Psoas muscle (tissue), 8 donors: ENCODE data around the gene TRIM46. TPM values are rescaled to one million over a fixed set of nuclear protein-coding genes. Genes with fewer than 3 reads are reported as not detected.

Experiments used
- ATAC-seq, 4 donors: fragments of 200-7000 bp; cut with Tn5 transposase; one replicate each; pipeline ENCODE4 v1.9.1; 2020; ENCODE audit warnings: moderate library complexity in 3 of 4, mild to moderate bottlenecking in 2 of 4
- DNase-seq, 2 donors: peaks; one replicate each; pipeline ENCODE4 v3.0.0-alpha.2; 2020
- H3K27ac ChIP-seq: fragments of 200-600 bp; one replicate; pipeline ENCODE4 v1.8.0; 2022
- H3K27me3 ChIP-seq, 3 donors: fragments of 200-600 bp in 1 of 3; one replicate each; pipeline versions ENCODE4 v1.6.1 to v1.8.0; 2013 to 2022; ENCODE audit warnings: low read length in 2 of 3, mild to moderate bottlenecking in 2 of 3, moderate library complexity in 1 of 3; ENCODE audit not compliant: insufficient read depth in 3 of 3
- H3K36me3 ChIP-seq, 2 donors: fragments of 200-600 bp in 1 of 2; one replicate each; pipeline versions ENCODE4 v1.6.1 to v1.8.0; 2013 to 2022; ENCODE audit warnings: low read depth in 1 of 2, mild to moderate bottlenecking in 1 of 2, moderate library complexity in 1 of 2; ENCODE audit not compliant: insufficient read depth in 1 of 2
- H3K4me1 ChIP-seq: fragments of 200-600 bp; one replicate; pipeline ENCODE4 v1.8.0; 2022
- H3K4me3 ChIP-seq: fragments of 200-600 bp; one replicate; pipeline ENCODE4 v1.8.0; 2022; ENCODE audit warnings: mild to moderate bottlenecking
- H3K9me3 ChIP-seq: fragments of 200-600 bp; one replicate; pipeline ENCODE4 v1.8.0; 2022
- CTCF ChIP-seq: fragments of 200-600 bp; IDR thresholded peaks from one replicate; pipeline ENCODE4 v1.8.0; 2022; ENCODE audit warnings: antibody characterized with exemption
- WGBS, 3 donors: extraction: QIAGEN DNeasy Blood & Tissue Kit; methylation state at CpG; one replicate each; pipeline versions ENCODE4 v1.1.6 to v1.1.7; 2013; 5-methylcytosine and 5-hydroxymethylcytosine counted together
- intact Hi-C, 2 donors: fragments of 100-400 bp; cut with DNase I; formaldehyde crosslinking; loops; one replicate each; pipeline versions ENCODE4 v1.11.0 to v1.14.2; 2022
- polyA plus RNA-seq, 3 donors: library from polyadenylated mRNA; stranded (reverse); fragments of 200-250 nt; gene quantifications; one replicate each; pipeline ENCODE4 v1.2.3, GENCODE V29; 2013
- total RNA-seq, 4 donors: library from RNA; stranded (reverse); fragmentation: NEBNext Ultra II Directional in 2 of 4; extraction: Animal tissue kit (Norgen Biotek cat#: 25700) in 2 of 4; gene quantifications; one replicate each; pipeline versions ENCODE4 v1.2.1 to v1.2.4, GENCODE V29; 2021 to 2023
- donor health status: healthy with polysubstance abuse.
- donor health status: DM: no; HTN: no; CAD: no; lungs with moderate emphysema.
- donor health status: Bipolar disorder and iron deficiency.
- donor health status: healthy.
- donor health status: DM: yes; HTN: yes; CAD: no.
- donor health status: DM: no; HTN: no; CAD: no.
- donor health status: DM: no; HTN: no; CAD: no.
- donor health status: DM: yes; HTN: yes; CAD: no.

TRIM46 gene
- total and polyA plus RNA-seq, 7 donors: 0.03 to 0.16 (median 0.09) TPM; not detected in 3

GRCh38 chr1:155177918-155178281, 4.3 kb downstream of the TRIM46 start:
- DNase-seq (no peak), ATAC-seq (no peak)
- WGBS, 3 donors: 92 to 95% (median 95%) methylated on average over 9 of the region's 9 CpGs

GRCh38 chr1:155178441-155179111, 4.9 kb downstream of the TRIM46 start:
- Histone ChIP-seq H3K27ac (no peak overlapping the region), H3K4me3 (no peak overlapping the region), H3K36me3 (no peaks in the 10 kb centered on the region), H3K9me3 (no peaks in the 10 kb centered on the region), H3K4me1 (no peaks in the 10 kb centered on the region), H3K27me3 (peaks cover 0 to 13% (median 10%) of the 10 kb centered on the region in 3 donors)
- DNase-seq: peak in 1 of 2 donors; percentile 51
- 80 to 88% (median 83%) methylated on average over 26 to 30 of the region's 30 CpGs for whole genome bisulfite sequencing, 3 donors
- no peak for TF ChIP-seq CTCF
- intact Hi-C loops: loop anchor here (5.0 kb wide), 1 partner anchor 49 kb away; no protein-coding TSS in a partner anchor
- ATAC-seq: no peak

More at GRCh38 chr1:155177918-155178281, 4.3 kb downstream of the TRIM46 start:
- no peaks in the 10 kb centered on the region for H3K9me3 ChIP-seq
- intact Hi-C loops: loop anchor here (5.0 kb wide), 1 partner anchor 49 kb away; no protein-coding TSS in a partner anchor
- H3K27me3 ChIP-seq: peaks cover 0 to 13% (median 10%) of the 10 kb centered on the region in 3 donors
- H3K27ac ChIP-seq: no peak overlapping the region
- H3K4me3 ChIP-seq: no peak overlapping the region
- H3K36me3 ChIP-seq: no peaks in the 10 kb centered on the region
- no peak for TF ChIP-seq CTCF
- H3K4me1 ChIP-seq: no peaks in the 10 kb centered on the region

GRCh38 chr1:155179112-155180031, 5.7 kb downstream of the TRIM46 start:
- DNase-seq (peak in 1 of 2 donors; percentile 31), ATAC-seq (no peak)
- Histone ChIP-seq H3K9me3 (no peaks in the 10 kb centered on the region), H3K4me1 (no peaks in the 10 kb centered on the region), H3K27me3 (peaks cover 0 to 8% (median 5%) of the 10 kb centered on the region in 3 donors), H3K36me3 (no peaks in the 10 kb centered on the region), H3K4me3 (no peak overlapping the region), H3K27ac (no peak overlapping the region)
- intact Hi-C loops: loop anchor here (5.0 kb wide), 1 partner anchor 48 kb away; no protein-coding TSS in a partner anchor
- WGBS, 3 donors: 91 to 95% (median 94%) methylated on average over 29 to 31 of the region's 31 CpGs
- no peak for TF ChIP-seq CTCF

- H3K27me3 ChIP-seq: no peaks in the 10 kb centered on the region
- ATAC-seq (no peak), DNase-seq (no peak)
- H3K36me3 ChIP-seq: no peaks in the 10 kb centered on the region
- peaks cover 10% of the 10 kb centered on the region for H3K4me1 ChIP-seq
- H3K4me3 ChIP-seq: no peak overlapping the region
- 89 to 92% (median 92%) methylated on average over 17 to 18 of the region's 18 CpGs for WGBS, 3 donors
- intact Hi-C loops: no loop called here
- H3K9me3 ChIP-seq: no peaks in the 10 kb centered on the region
- TF ChIP-seq CTCF: no peak
- H3K27ac ChIP-seq: no peak overlapping the region
Measured at GRCh38 chr1:155181371-155182051, 7.9 kb downstream of the TRIM46 start.
